HEK293T (cell line): ENCODE data around the gene OSBPL3.

Experiments
- ELF4 ChIP-seq: fragments of 450-650 bp; IDR thresholded peaks from 2 replicates; pipeline ENCODE4 v1.6.1; 2017; ENCODE audit warnings: antibody characterized with exemption
- FOXA1 ChIP-seq: fragments of 450-650 bp; IDR thresholded peaks from 2 replicates; pipeline ENCODE4 v1.6.1; 2016; ENCODE audit warnings: mild to moderate bottlenecking
- FOXK2 ChIP-seq: fragments of 450-650 bp; IDR thresholded peaks from 2 replicates; pipeline ENCODE4 v1.6.1; 2016; ENCODE audit warnings: mild to moderate bottlenecking
- FOXM1 ChIP-seq: fragments of 450-650 bp; IDR thresholded peaks from 2 replicates; pipeline ENCODE4 v1.6.1; 2017; ENCODE audit warnings: mild to moderate bottlenecking, borderline replicate concordance
- HDGF ChIP-seq: fragments of 450-650 bp; IDR thresholded peaks from 2 replicates; pipeline ENCODE4 v1.6.1; 2017; ENCODE audit warnings: antibody characterized with exemption, borderline replicate concordance
- SP1 ChIP-seq: fragments of 450-650 bp; IDR thresholded peaks from 2 replicates; pipeline ENCODE4 v1.6.1; 2017

GRCh38 chr7:24868741-24869140 is 111.2 kb downstream of the OSBPL3 start:
- TF ChIP-seq ELF4 (no peak), FOXK2 (no peak), FOXA1 (no peak), FOXM1 (no peak), SP1 (no peak), HDGF (no peak)
